B cell (primary cell): ENCODE results near the gene KLHL25. TPM values are rescaled to one million over a fixed set of nuclear protein-coding genes. Genes with fewer than 3 reads are reported as not detected.

Source experiments
- ATAC-seq: fragments of 200-7000 bp; cut with Tn5 transposase; one replicate; pipeline ENCODE4 v1.10.0; 2021; ENCODE audit warnings: low read depth, mild to moderate bottlenecking, moderate number of reproducible peaks, moderate library complexity
- CTCF ChIA-PET: fragments of 350-600 bp; sonication (Branson Sonifier 250); formaldehyde crosslinking; loops from one replicate; lab custom pipeline; 2021; ENCODE audit warnings: antibody characterized with exemption, inconsistent platforms; lab: Charles Lee
- POLR2A ChIA-PET: fragments of 350-600 bp; sonication (Branson Sonifier 250); formaldehyde crosslinking; loops from one replicate; lab custom pipeline; 2021; ENCODE audit warnings: antibody characterized with exemption; lab: Charles Lee
- DNase-seq: peaks from one replicate; pipeline ENCODE4 v3.0.0; 2013
- H2AFZ ChIP-seq: 2 replicates; pipeline ENCODE4 v1.6.1; 2012; ENCODE audit warnings: mild to moderate bottlenecking, low read depth, low read length; ENCODE audit not compliant: insufficient read depth, poor library complexity, severe bottlenecking
- H3K27ac ChIP-seq, 2 donors: 1 replicate in 1 of 2; 2 replicates in 1 of 2; pipeline ENCODE4 v1.5.1; 2012 to 2013; ENCODE audit warnings: low read length in 2 of 2, mild to moderate bottlenecking in 2 of 2, moderate library complexity in 1 of 2
- H3K27me3 ChIP-seq, 4 experiments: fragments of 200-600 bp in 1 of 4; sonication (generic) in 1 of 4; replicated peaks in 1 of 4; 1 replicate in 2 of 4; 2 replicates in 2 of 4; pipeline versions ENCODE4 v1.6.1 to v1.7.0; 2013 to 2016; ENCODE audit warnings: low read length in 3 of 4, mild to moderate bottlenecking in 2 of 4, mixed read lengths in 1 of 4, moderate library complexity in 1 of 4; ENCODE audit not compliant: insufficient read depth in 4 of 4, control insufficient read depth in 3 of 4; ENCODE audit errors: control extremely low read depth in 1 of 4
- H3K36me3 ChIP-seq, 2 experiments: replicated peaks in 1 of 2; 1 replicate in 1 of 2; 2 replicates in 1 of 2; pipeline versions ENCODE4 v1.6.1 to v1.7.1; 2013; ENCODE audit warnings: low read length in 1 of 2; ENCODE audit not compliant: insufficient read depth in 2 of 2, control insufficient read depth in 1 of 2; ENCODE audit errors: control extremely low read depth in 1 of 2, extremely low read depth in 1 of 2
- H3K4me1 ChIP-seq, 2 donors: fragments of 200-600 bp in 1 of 2; sonication (generic) in 1 of 2; 1 replicate in 1 of 2; 2 replicates in 1 of 2; pipeline versions ENCODE4 v1.5.1 to v1.6.1; 2013 to 2017; ENCODE audit warnings: low read length in 2 of 2; ENCODE audit not compliant: control insufficient read depth in 2 of 2, insufficient read depth in 2 of 2
- H3K4me2 ChIP-seq: replicated peaks from 2 replicates; pipeline ENCODE3; 2012; ENCODE audit warnings: mild to moderate bottlenecking, low read depth, low read length; ENCODE audit not compliant: poor library complexity, severe bottlenecking
- H3K4me3 ChIP-seq, 5 experiments: fragments of 200-600 bp in 1 of 5; sonication (generic) in 1 of 5; 1 replicate in 3 of 5; 2 replicates in 2 of 5; pipeline versions ENCODE4 v1.5.1 to v1.7.0; 2011 to 2016; ENCODE audit warnings: low read length in 4 of 5, mild to moderate bottlenecking in 4 of 5, low read depth in 2 of 5, control low read depth in 1 of 5, moderate library complexity in 1 of 5; ENCODE audit not compliant: insufficient read depth in 1 of 5; ENCODE audit errors: control extremely low read depth in 1 of 5, extremely low read depth in 1 of 5
- H3K79me2 ChIP-seq: fragments of 200-600 bp; sonication (generic); one replicate; pipeline ENCODE4 v1.6.0; 2016; ENCODE audit warnings: low read length; ENCODE audit not compliant: control insufficient read depth, insufficient read depth
- H3K9ac ChIP-seq: fragments of 200-600 bp; sonication (generic); 2 replicates; pipeline ENCODE4 v1.6.1; 2017; ENCODE audit warnings: mild to moderate bottlenecking, low read length, moderate library complexity
- H3K9me3 ChIP-seq, 3 donors: one replicate each; pipeline versions ENCODE4 v1.6.1 to v1.7.1; 2013; ENCODE audit warnings: low read length in 2 of 3; ENCODE audit not compliant: control insufficient read depth in 2 of 3, insufficient read depth in 1 of 3; ENCODE audit errors: control extremely low read depth in 1 of 3
- H4K20me1 ChIP-seq: 2 replicates; pipeline ENCODE4 v1.6.0; 2012; ENCODE audit warnings: mild to moderate bottlenecking, low read length; ENCODE audit not compliant: insufficient read depth, control insufficient read depth, poor library complexity, severe bottlenecking
- H3K27ac Mint-ChIP-seq: one replicate; pipeline ENCODE4 v1.8.0; 2021; ENCODE audit warnings: mixed read lengths
- H3K27me3 Mint-ChIP-seq: one replicate; pipeline ENCODE4 v1.8.0; 2021; ENCODE audit warnings: mixed read lengths
- H3K4me1 Mint-ChIP-seq: one replicate; pipeline ENCODE4 v1.8.0; 2021; ENCODE audit warnings: mixed read lengths
- H3K4me3 Mint-ChIP-seq: one replicate; pipeline ENCODE4 v1.8.0; 2021; ENCODE audit warnings: mixed read lengths
- H3K9me3 Mint-ChIP-seq: one replicate; pipeline ENCODE4 v1.8.0; 2022; ENCODE audit warnings: mixed read lengths; ENCODE audit not compliant: insufficient read depth
- EZH2 ChIP-seq: IDR thresholded peaks from 2 replicates; pipeline ENCODE4 v1.6.1; 2012; ENCODE audit warnings: borderline replicate concordance, low read depth, mild to moderate bottlenecking, moderate library complexity, low read length; ENCODE audit not compliant: insufficient read depth, poor library complexity, severe bottlenecking
- WGBS: methylation state at CpG from one replicate; pipeline ENCODE4 v1.1.5; 2013; ENCODE audit warnings: missing lambda C conversion rate; ENCODE audit not compliant: insufficient coverage; 5-methylcytosine and 5-hydroxymethylcytosine counted together
- intact Hi-C: fragments of 100-400 bp; cut with micrococcal nuclease; formaldehyde crosslinking; loops from one replicate; pipeline ENCODE4 v1.10.0; 2022
- polyA plus RNA-seq: library from polyadenylated mRNA; depleted of rRNA; stranded (reverse); fragments of >200 nt; gene quantifications from 2 replicates; pipeline ENCODE4 v1.2.3, GENCODE V29; 2012
- total RNA-seq, 2 donors: library from RNA; stranded (reverse); fragments of 120-200 nt in 1 of 2; gene quantifications; 1 replicate in 1 of 2; 2 replicates in 1 of 2; pipeline versions ENCODE4 v1.2.3 to v1.2.4, GENCODE V29; 2013 to 2022
- TF ChIP-seq, protein P1 (sequence below): fragments of 200-600 bp; IDR thresholded peaks from one replicate; pipeline ENCODE4 v1.8.0; 2022; ENCODE audit warnings: antibody characterized with exemption, mild to moderate bottlenecking

KLHL25 gene
- total and polyA plus RNA-seq, 2 donors (not counting 1 experiment from before 2014, with no cell fraction given): 1.1 to 3.3 TPM

DNA sequence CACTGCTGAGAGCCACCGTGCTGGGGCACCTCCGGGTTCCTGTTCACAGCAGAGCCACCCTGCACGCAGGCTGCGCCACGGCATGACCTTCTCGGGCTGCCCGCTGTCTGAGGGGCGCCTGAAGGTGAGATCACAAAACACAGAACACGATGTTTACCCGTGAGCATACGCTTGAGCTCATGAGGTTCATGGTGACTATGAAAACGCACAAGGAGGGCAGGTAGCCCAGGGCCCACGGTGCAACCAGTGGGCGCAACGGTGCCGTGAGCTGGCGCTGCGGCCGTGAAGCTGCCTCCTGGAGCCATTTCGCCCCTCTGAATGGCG, 36.1 kb downstream of the KLHL25 start:
- no peak for DNase-seq
- Histone ChIP-seq H3K36me3 (no peaks in the 10 kb centered on the region), H3K79me2 (no peaks in the 10 kb centered on the region), H3K9ac (no peak overlapping the region), H4K20me1 (no peaks in the 10 kb centered on the region), H3K4me2 (no peak overlapping the region), H3K27ac (no peak overlapping the region), H3K4me3 (no peak overlapping the region), H3K27me3 (no peaks in the 10 kb centered on the region), H3K4me1 (no peaks in the 10 kb centered on the region), H3K9me3 (no peaks in the 10 kb centered on the region), H2AFZ (no peak overlapping the region)
- H3K27ac Mint-ChIP-seq: no peak overlapping the region
- ATAC-seq: no peak
- 97% methylated on average over 21 of the region's 21 CpGs for WGBS
- intact Hi-C loops: no loop called here
- TF ChIP-seq, protein P1, sequence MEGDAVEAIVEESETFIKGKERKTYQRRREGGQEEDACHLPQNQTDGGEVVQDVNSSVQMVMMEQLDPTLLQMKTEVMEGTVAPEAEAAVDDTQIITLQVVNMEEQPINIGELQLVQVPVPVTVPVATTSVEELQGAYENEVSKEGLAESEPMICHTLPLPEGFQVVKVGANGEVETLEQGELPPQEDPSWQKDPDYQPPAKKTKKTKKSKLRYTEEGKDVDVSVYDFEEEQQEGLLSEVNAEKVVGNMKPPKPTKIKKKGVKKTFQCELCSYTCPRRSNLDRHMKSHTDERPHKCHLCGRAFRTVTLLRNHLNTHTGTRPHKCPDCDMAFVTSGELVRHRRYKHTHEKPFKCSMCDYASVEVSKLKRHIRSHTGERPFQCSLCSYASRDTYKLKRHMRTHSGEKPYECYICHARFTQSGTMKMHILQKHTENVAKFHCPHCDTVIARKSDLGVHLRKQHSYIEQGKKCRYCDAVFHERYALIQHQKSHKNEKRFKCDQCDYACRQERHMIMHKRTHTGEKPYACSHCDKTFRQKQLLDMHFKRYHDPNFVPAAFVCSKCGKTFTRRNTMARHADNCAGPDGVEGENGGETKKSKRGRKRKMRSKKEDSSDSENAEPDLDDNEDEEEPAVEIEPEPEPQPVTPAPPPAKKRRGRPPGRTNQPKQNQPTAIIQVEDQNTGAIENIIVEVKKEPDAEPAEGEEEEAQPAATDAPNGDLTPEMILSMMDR: no peak
- TF ChIP-seq EZH2: no peak
- H3K4me1 Mint-ChIP-seq: peaks cover 2% of the 10 kb centered on the region
- no peaks in the 10 kb centered on the region for H3K27me3 Mint-ChIP-seq
- ChIA-PET POLR2A (interaction anchor here (0.5 kb wide), 1 partner anchor 1034 kb away, joined by 5 read pairs; no protein-coding TSS in a partner anchor), CTCF (no interaction called here)
- H3K4me3 Mint-ChIP-seq: no peak overlapping the region
- H3K9me3 Mint-ChIP-seq: no peaks in the 10 kb centered on the region

DNA sequence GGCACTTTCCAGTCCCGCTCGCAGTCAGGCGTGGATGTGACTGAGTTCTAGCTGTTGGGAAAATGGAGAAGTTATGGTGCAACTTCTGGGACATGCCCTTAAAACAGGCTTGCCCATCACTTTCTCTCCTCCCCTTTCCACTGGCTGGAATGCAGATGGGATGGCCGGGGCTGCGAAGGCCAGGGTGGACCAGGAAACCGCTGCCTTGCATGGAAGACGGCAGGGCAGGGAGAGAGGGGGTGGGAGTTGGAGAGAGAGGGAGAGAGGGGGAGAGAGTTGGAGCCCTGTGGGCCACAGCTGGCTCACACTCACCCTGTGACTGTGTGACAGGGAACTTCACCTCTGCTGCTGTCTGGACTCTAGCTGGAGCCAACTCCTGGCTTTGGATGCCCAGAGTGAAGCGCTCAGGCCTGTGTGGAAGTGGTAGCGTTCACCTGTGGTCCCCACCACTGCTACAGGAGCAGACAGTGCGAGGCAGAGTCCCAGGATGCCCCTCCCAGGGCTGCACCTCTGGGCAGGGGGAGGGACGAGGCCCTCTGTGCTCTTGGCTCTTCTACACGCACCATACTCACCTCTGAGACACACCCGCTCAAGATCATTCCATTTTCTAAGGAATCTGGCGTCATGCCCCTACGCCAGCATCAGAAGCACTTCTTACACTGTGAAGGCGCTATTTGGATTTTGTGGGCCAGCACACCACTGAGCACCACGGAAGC, 36.6 kb downstream of the KLHL25 start:
- WGBS: over 99% methylated on average over 12 of the region's 17 CpGs
- CTCF ChIA-PET: no interaction called here

More for the DNA sequence above, 36.6 kb downstream of the KLHL25 start:
- H3K9ac ChIP-seq: no peak overlapping the region
- no peak for DNase-seq
- H3K27me3 ChIP-seq: no peaks in the 10 kb centered on the region
- TF ChIP-seq, protein P1: no peak
- TF ChIP-seq EZH2: no peak
- no peak overlapping the region for H3K4me3 ChIP-seq
- intact Hi-C loops: no loop called here
- H3K27ac ChIP-seq: no peak overlapping the region
- no peaks in the 10 kb centered on the region for H3K9me3 ChIP-seq
- no peaks in the 10 kb centered on the region for H3K36me3 ChIP-seq
- no peaks in the 10 kb centered on the region for H3K9me3 Mint-ChIP-seq
- POLR2A ChIA-PET: no interaction called here
- H3K4me1 ChIP-seq: no peaks in the 10 kb centered on the region
- no peak overlapping the region for H3K27ac Mint-ChIP-seq
- no peak overlapping the region for H3K4me2 ChIP-seq
- no peak overlapping the region for H3K4me3 Mint-ChIP-seq
- peaks cover 2% of the 10 kb centered on the region for H3K4me1 Mint-ChIP-seq
- no peak for ATAC-seq
- H3K27me3 Mint-ChIP-seq: no peaks in the 10 kb centered on the region
- H2AFZ ChIP-seq: no peak overlapping the region
- H4K20me1 ChIP-seq: no peaks in the 10 kb centered on the region
- no peaks in the 10 kb centered on the region for H3K79me2 ChIP-seq
